Keratinocyte (primary cell): ENCODE measurements around the gene CD86. TPM values are rescaled to one million over a fixed set of nuclear protein-coding genes. Genes with fewer than 3 reads are reported as not detected.

Experiments
- DNase-seq: peaks from one replicate; pipeline ENCODE4 v3.0.0-alpha.2; 2011; ENCODE audit warnings: low read depth, missing footprints, low spot score
- FAIRE-seq: peaks from 2 replicates; lab custom pipeline; 2011; peaks lifted over from hg19 to GRCh38; lab: Jason Lieb, UNC
- H2AFZ ChIP-seq: 2 replicates; pipeline ENCODE4 v1.6.0; 2012; ENCODE audit warnings: low read length, control low read depth, inconsistent platforms; ENCODE audit not compliant: control insufficient read depth
- H3K27ac ChIP-seq: 2 replicates; pipeline ENCODE4 v1.5.1; 2011; ENCODE audit warnings: low read length; ENCODE audit not compliant: control insufficient read depth, insufficient read depth
- H3K27me3 ChIP-seq: 3 replicates; pipeline ENCODE4 v1.6.0; 2011; ENCODE audit warnings: low read length; ENCODE audit not compliant: control insufficient read depth, insufficient read depth; ENCODE audit errors: extremely low read depth
- H3K36me3 ChIP-seq, 2 experiments: 2 replicates in 1 of 2; 3 replicates in 1 of 2; pipeline ENCODE4 v1.5.1; 2011; ENCODE audit warnings: low read length in 2 of 2, mild to moderate bottlenecking in 1 of 2; ENCODE audit not compliant: control insufficient read depth in 2 of 2, insufficient read depth in 2 of 2; ENCODE audit errors: extremely low read depth in 1 of 2
- H3K4me1 ChIP-seq: 3 replicates; pipeline ENCODE4 v1.5.1; 2011; ENCODE audit warnings: low read length; ENCODE audit not compliant: control insufficient read depth, insufficient read depth; ENCODE audit errors: extremely low read depth
- H3K4me2 ChIP-seq: 3 replicates; pipeline ENCODE4 v1.6.0; 2011; ENCODE audit warnings: low read depth, low read length; ENCODE audit not compliant: control insufficient read depth, insufficient read depth; ENCODE audit errors: extremely low read depth
- H3K4me3 ChIP-seq, 3 experiments: fragments of 200-600 bp in 1 of 3; sonication (generic) in 1 of 3; 2 replicates in 2 of 3; 3 replicates in 1 of 3; pipeline ENCODE4 v1.5.1; 2011 to 2016; ENCODE audit warnings: low read length in 3 of 3, mild to moderate bottlenecking in 3 of 3, control low read depth in 2 of 3, inconsistent platforms in 1 of 3, low read depth in 1 of 3, mixed read lengths in 1 of 3, mixed run types in 1 of 3, moderate library complexity in 1 of 3; ENCODE audit not compliant: control insufficient read depth in 2 of 3, insufficient read depth in 2 of 3; ENCODE audit errors: extremely low read depth in 1 of 3
- H3K79me2 ChIP-seq: 2 replicates; pipeline ENCODE4 v1.6.0; 2012; ENCODE audit warnings: low read length; ENCODE audit not compliant: control insufficient read depth, insufficient read depth
- H3K9ac ChIP-seq: 3 replicates; pipeline ENCODE4 v1.6.0; 2011; ENCODE audit warnings: low read length; ENCODE audit not compliant: control insufficient read depth, insufficient read depth; ENCODE audit errors: extremely low read depth
- H3K9me1 ChIP-seq: 3 replicates; pipeline ENCODE4 v1.6.0; 2011; ENCODE audit warnings: low read length; ENCODE audit not compliant: control insufficient read depth, insufficient read depth; ENCODE audit errors: extremely low read depth
- H3K9me3 ChIP-seq: 2 replicates; pipeline ENCODE4 v1.5.1; 2012; ENCODE audit warnings: low read depth, low read length; ENCODE audit not compliant: control insufficient read depth
- H4K20me1 ChIP-seq: 3 replicates; pipeline ENCODE4 v1.6.0; 2011; ENCODE audit warnings: low read length; ENCODE audit not compliant: control insufficient read depth, insufficient read depth; ENCODE audit errors: extremely low read depth
- EZH2 ChIP-seq: IDR thresholded peaks from one replicate; pipeline ENCODE4 v1.6.1; 2012; ENCODE audit warnings: inconsistent platforms, mild to moderate bottlenecking, low read length, moderate library complexity
- dilution Hi-C: fragments of 300-500 bp; cut with MboI; formaldehyde crosslinking; loops from one replicate; pipeline ENCODE4 v1.7.0; 2020; ENCODE audit warnings: low sequenced_read_pairs; ENCODE audit not compliant: extremely low pct_ligation_motif_present
- polyA plus RNA-seq, 5 experiments: library from polyadenylated mRNA; depleted of rRNA in 3 of 5; stranded (reverse) in 3 of 5; stranded (forward) in 1 of 5; unstranded in 1 of 5; fragments of >200 nt; gene quantifications; 1 replicate in 1 of 5; 2 replicates in 3 of 5; 3 replicates in 1 of 5; pipeline versions ENCODE4 v1.2.1 to v1.2.3, GENCODE V29; 2011 to 2012; ENCODE audit warnings: missing spikeins in 2 of 5, low read depth in 1 of 5, low replicate concordance in 1 of 5
- TF ChIP-seq, protein P1 (sequence below), 3 experiments: IDR thresholded peaks in 1 of 3; conservative IDR thresholded peaks in 1 of 3; optimal IDR thresholded peaks in 1 of 3; 2 replicates in 2 of 3; 3 replicates in 1 of 3; pipeline versions ENCODE3 to v1.5.1; 2011; ENCODE audit warnings: low read length in 3 of 3, mild to moderate bottlenecking in 3 of 3, moderate library complexity in 2 of 3, control low read depth in 1 of 3, inconsistent platforms in 1 of 3; ENCODE audit not compliant: insufficient read depth in 2 of 3; ENCODE audit errors: extremely low read depth in 1 of 3

Gene CD86
- polyA plus RNA-seq, 1 donor (not counting 4 experiments of a cell fraction or from before 2014, with no cell fraction given): 2.9 TPM

- no peaks in the 10 kb centered on the region for H3K9me1 ChIP-seq
- no peak overlapping the region for H3K9ac ChIP-seq
- no peaks in the 10 kb centered on the region for H4K20me1 ChIP-seq
- no peaks in the 10 kb centered on the region for H3K9me3 ChIP-seq
- no peak overlapping the region for H2AFZ ChIP-seq
- H3K79me2 ChIP-seq: no peaks in the 10 kb centered on the region
- no peak overlapping the region for H3K27ac ChIP-seq
- H3K4me2 ChIP-seq: no peak overlapping the region
- dilution Hi-C loops: no loop called here
- H3K4me1 ChIP-seq: peaks cover 7% of the 10 kb centered on the region
- FAIRE-seq: no peak
- no peak overlapping the region for H3K4me3 ChIP-seq
- TF ChIP-seq EZH2: no peak
- TF ChIP-seq, protein P1, sequence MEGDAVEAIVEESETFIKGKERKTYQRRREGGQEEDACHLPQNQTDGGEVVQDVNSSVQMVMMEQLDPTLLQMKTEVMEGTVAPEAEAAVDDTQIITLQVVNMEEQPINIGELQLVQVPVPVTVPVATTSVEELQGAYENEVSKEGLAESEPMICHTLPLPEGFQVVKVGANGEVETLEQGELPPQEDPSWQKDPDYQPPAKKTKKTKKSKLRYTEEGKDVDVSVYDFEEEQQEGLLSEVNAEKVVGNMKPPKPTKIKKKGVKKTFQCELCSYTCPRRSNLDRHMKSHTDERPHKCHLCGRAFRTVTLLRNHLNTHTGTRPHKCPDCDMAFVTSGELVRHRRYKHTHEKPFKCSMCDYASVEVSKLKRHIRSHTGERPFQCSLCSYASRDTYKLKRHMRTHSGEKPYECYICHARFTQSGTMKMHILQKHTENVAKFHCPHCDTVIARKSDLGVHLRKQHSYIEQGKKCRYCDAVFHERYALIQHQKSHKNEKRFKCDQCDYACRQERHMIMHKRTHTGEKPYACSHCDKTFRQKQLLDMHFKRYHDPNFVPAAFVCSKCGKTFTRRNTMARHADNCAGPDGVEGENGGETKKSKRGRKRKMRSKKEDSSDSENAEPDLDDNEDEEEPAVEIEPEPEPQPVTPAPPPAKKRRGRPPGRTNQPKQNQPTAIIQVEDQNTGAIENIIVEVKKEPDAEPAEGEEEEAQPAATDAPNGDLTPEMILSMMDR (optimal IDR thresholded peaks at IDR 0.05 in 1 of 3, IDR thresholded peaks at IDR 0.05 in 1 of 3, conservative IDR thresholded peaks at IDR 0.05 in 1 of 3; ENCODE audit: extremely low read depth in 1 of 3, insufficient read depth in 2 of 3, low read length in 3 of 3): no peak
- no peaks in the 10 kb centered on the region for H3K27me3 ChIP-seq
- DNase-seq: no peak
- H3K36me3 ChIP-seq: no peaks in the 10 kb centered on the region
Measured at GRCh38 chr3:122019493-122019892, 35.7 kb upstream of the CD86 start.

DNA sequence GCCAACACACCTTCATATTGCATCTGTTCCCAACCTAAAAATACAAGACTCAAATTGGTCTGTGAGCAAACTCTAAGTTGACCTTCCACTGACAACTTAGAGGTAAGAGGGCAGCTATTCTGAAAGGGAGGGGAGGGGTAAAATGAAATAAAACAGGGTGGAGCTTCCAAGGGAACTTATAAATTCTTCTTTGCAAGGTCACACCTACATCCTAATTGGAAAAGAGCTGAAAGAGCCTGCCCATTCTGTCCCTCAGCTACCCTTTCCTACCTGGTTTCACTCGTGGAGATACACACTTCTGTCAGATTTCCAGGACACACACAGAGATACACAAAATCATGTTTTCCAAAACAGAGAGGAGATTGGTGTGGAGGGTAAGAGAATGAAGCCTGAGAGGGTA is 34.1 kb upstream of the CD86 start:
- H4K20me1 ChIP-seq: no peaks in the 10 kb centered on the region
- TF ChIP-seq, protein P1 (optimal IDR thresholded peaks at IDR 0.05 in 1 of 3, IDR thresholded peaks at IDR 0.05 in 1 of 3, conservative IDR thresholded peaks at IDR 0.05 in 1 of 3; ENCODE audit: extremely low read depth in 1 of 3, insufficient read depth in 2 of 3, low read length in 3 of 3): no peak
- TF ChIP-seq EZH2: no peak
- H3K4me1 ChIP-seq: peaks cover 5% of the 10 kb centered on the region
- no peaks in the 10 kb centered on the region for H3K36me3 ChIP-seq
- no peak overlapping the region for H3K27ac ChIP-seq
- DNase-seq (no peak), FAIRE-seq (no peak)
- no peak overlapping the region for H3K4me2 ChIP-seq
- no peaks in the 10 kb centered on the region for H3K79me2 ChIP-seq
- H3K4me3 ChIP-seq: no peak overlapping the region
- dilution Hi-C loops: no loop called here
- H3K27me3 ChIP-seq: no peaks in the 10 kb centered on the region
- no peak overlapping the region for H3K9ac ChIP-seq
- no peak overlapping the region for H2AFZ ChIP-seq
- no peaks in the 10 kb centered on the region for H3K9me1 ChIP-seq
- H3K9me3 ChIP-seq: no peaks in the 10 kb centered on the region
